22Rv1 (cell line): ENCODE data around the gene FNDC7.

ENCODE experiments used
- CTCF ChIP-seq: fragments of 450-650 bp; IDR thresholded peaks from 2 replicates; pipeline ENCODE4 v1.5.1; 2017; ENCODE audit warnings: mild to moderate bottlenecking
- ZFX ChIP-seq: fragments of 450-650 bp; IDR thresholded peaks from 2 replicates; pipeline ENCODE4 v1.6.1; 2017; ENCODE audit warnings: antibody characterized with exemption, borderline replicate concordance

- TF ChIP-seq CTCF (no peak), ZFX (no peak)
These were observed 7.1 kb downstream of the FNDC7 start for GRCh38 chr1:108719656-108720435.
